Smooth muscle cell (in vitro differentiated cells): ENCODE measurements around the gene MUC6. TPM values are rescaled to one million over a fixed set of nuclear protein-coding genes. Genes with fewer than 3 reads are reported as not detected.

ENCODE experiments used
- DNase-seq: peaks from one replicate; lab custom pipeline; 2025; ENCODE audit not compliant: unreplicated experiment; lab: John Stamatoyannopoulos, UW
- H2AFZ ChIP-seq: fragments of 200-600 bp; sonication (generic); 2 replicates; pipeline ENCODE4 v1.6.0; 2016; ENCODE audit warnings: antibody characterized with exemption, low read depth, mild to moderate bottlenecking
- H3F3A ChIP-seq: fragments of 200-600 bp; sonication (generic); 2 replicates; pipeline ENCODE4 v1.6.0; 2017; ENCODE audit warnings: antibody characterized with exemption, low read depth
- H3K27ac ChIP-seq: fragments of 200-600 bp; sonication (generic); 2 replicates; pipeline ENCODE4 v1.5.1; 2016; ENCODE audit warnings: low read depth, mild to moderate bottlenecking
- H3K27me3 ChIP-seq: fragments of 200-600 bp; sonication (generic); 2 replicates; pipeline ENCODE4 v1.6.1; 2016; ENCODE audit warnings: low read depth, mild to moderate bottlenecking
- H3K36me3 ChIP-seq: fragments of 200-600 bp; sonication (generic); 2 replicates; pipeline ENCODE4 v1.5.1; 2016; ENCODE audit warnings: low read depth
- H3K4me1 ChIP-seq: fragments of 200-600 bp; sonication (generic); 2 replicates; pipeline ENCODE4 v1.5.1; 2016; ENCODE audit warnings: low read depth
- H3K4me2 ChIP-seq: fragments of 200-600 bp; sonication (generic); 2 replicates; pipeline ENCODE4 v1.6.0; 2016; ENCODE audit warnings: mild to moderate bottlenecking
- H3K4me3 ChIP-seq: fragments of 200-600 bp; sonication (generic); 2 replicates; pipeline ENCODE4 v1.5.1; 2016; ENCODE audit warnings: mild to moderate bottlenecking
- H3K79me2 ChIP-seq: fragments of 200-600 bp; sonication (generic); 2 replicates; pipeline ENCODE4 v1.6.0; 2016; ENCODE audit warnings: low read depth, mild to moderate bottlenecking
- H3K9ac ChIP-seq: fragments of 200-600 bp; sonication (generic); 2 replicates; pipeline ENCODE4 v1.6.0; 2016; ENCODE audit warnings: low read depth
- H3K9me3 ChIP-seq: fragments of 200-600 bp; sonication (generic); replicated peaks from 2 replicates; pipeline ENCODE4 v1.5.1; 2016; ENCODE audit warnings: low read depth
- H4K20me1 ChIP-seq: fragments of 200-600 bp; sonication (generic); 2 replicates; pipeline ENCODE4 v1.6.0; 2016; ENCODE audit warnings: low read depth
- CTCF ChIP-seq: fragments of 200-600 bp; sonication (generic); IDR thresholded peaks from 2 replicates; pipeline ENCODE4 v1.5.1; 2017; ENCODE audit warnings: borderline replicate concordance, mild to moderate bottlenecking, antibody characterized with exemption; ENCODE audit not compliant: insufficient read depth, poor library complexity, severe bottlenecking
- WGBS: methylation state at CpG from one replicate; pipeline ENCODE4 v1.1.7; 2016; ENCODE audit warnings: low lambda C conversion rate; 5-methylcytosine and 5-hydroxymethylcytosine counted together
- polyA plus RNA-seq: library from polyadenylated mRNA; unstranded; fragments of >200 nt; fragmentation: Nextera tagmentation; extraction: Ambion mirVana; gene quantifications from 2 replicates; pipeline ENCODE4 v1.2.1, GENCODE V29; 2016
- total RNA-seq: library from RNA; depleted of rRNA; stranded (reverse); fragments of >200 nt; gene quantifications from 2 replicates; pipeline ENCODE4 v1.2.3, GENCODE V29; 2014

MUC6 gene
- total and polyA plus RNA-seq, 2 experiments from 2014 or later = not detected

GRCh38 chr11:1074244-1075221 lies 38.0 kb upstream of the MUC6 start, which contains the start of gene MUC2:
Gene MUC2, plus strand, starts transcription at chr11:1074874.
- Histone ChIP-seq H3K4me1 (peaks cover 11% of the 10 kb centered on the region), H3K79me2 (no peaks in the 10 kb centered on the region), H3K36me3 (no peaks in the 10 kb centered on the region), H3K27me3 (no peaks in the 10 kb centered on the region), H3K9ac (no peak within 1 kb of the TSS), H2AFZ (no peak within 1 kb of the TSS), H3F3A (no peaks in the 10 kb centered on the region), H4K20me1 (no peaks in the 10 kb centered on the region), H3K4me2 (no peak within 1 kb of the TSS), H3K4me3 (no peak within 1 kb of the TSS), H3K9me3 (no peaks in the 10 kb centered on the region), H3K27ac (no peak within 1 kb of the TSS)
- WGBS = 88% methylated on average over 28 of the region's 32 CpGs
- no peak for TF ChIP-seq CTCF
- no peak for DNase-seq

- Histone ChIP-seq H3K4me2 (no peak overlapping the region), H3K9me3 (no peaks in the 10 kb centered on the region), H3K27ac (no peak overlapping the region), H3K4me3 (no peak overlapping the region), H3K79me2 (no peaks in the 10 kb centered on the region), H3K4me1 (peaks cover 11% of the 10 kb centered on the region), H3K27me3 (no peaks in the 10 kb centered on the region), H4K20me1 (no peaks in the 10 kb centered on the region), H3F3A (no peaks in the 10 kb centered on the region), H3K36me3 (no peaks in the 10 kb centered on the region), H2AFZ (no peak overlapping the region), H3K9ac (no peak overlapping the region)
- 92% methylated on average over 11 of the region's 11 CpGs for WGBS
- no peak for TF ChIP-seq CTCF
- DNase-seq = no peak
Observed at GRCh38 chr11:1073851-1074243, 37.3 kb upstream of the MUC6 start.

- Histone ChIP-seq H3K4me3 (no peak overlapping the region), H3K36me3 (no peaks in the 10 kb centered on the region), H3K9me3 (no peaks in the 10 kb centered on the region), H3K27me3 (no peaks in the 10 kb centered on the region), H3K9ac (no peak overlapping the region), H3F3A (no peaks in the 10 kb centered on the region), H3K27ac (no peak overlapping the region), H2AFZ (no peak overlapping the region), H3K4me2 (no peak overlapping the region), H3K79me2 (no peaks in the 10 kb centered on the region), H4K20me1 (no peaks in the 10 kb centered on the region), H3K4me1 (peaks cover 11% of the 10 kb centered on the region)
- WGBS = 74% methylated on average over 11 of the region's 13 CpGs
- no peak for TF ChIP-seq CTCF
- DNase-seq = no peak
Observed at GRCh38 chr11:1073261-1073724, 36.8 kb upstream of the MUC6 start.
